Gastrocnemius medialis (tissue), 4 donors: Measurements from ENCODE around the gene AUNIP.

Experiments
- POLR2A ChIP-seq, 2 donors: fragments of 450-650 bp; IDR thresholded peaks; one replicate each; pipeline ENCODE4 v1.6.1; 2017; ENCODE audit warnings: antibody characterized with exemption in 2 of 2, mild to moderate bottlenecking in 2 of 2, moderate library complexity in 2 of 2
- TF ChIP-seq, protein P1 (sequence below), 5 experiments: fragments of 450-650 bp in 3 of 5; fragments of 200-600 bp in 2 of 5; sonication (generic) in 2 of 5; IDR thresholded peaks in 4 of 5; conservative IDR thresholded peaks in 1 of 5; 1 replicate in 4 of 5; 2 replicates in 1 of 5; pipeline ENCODE4 v1.5.1; 2016 to 2019; ENCODE audit warnings: antibody characterized with exemption in 5 of 5, mild to moderate bottlenecking in 3 of 5, moderate library complexity in 3 of 5

DNA sequence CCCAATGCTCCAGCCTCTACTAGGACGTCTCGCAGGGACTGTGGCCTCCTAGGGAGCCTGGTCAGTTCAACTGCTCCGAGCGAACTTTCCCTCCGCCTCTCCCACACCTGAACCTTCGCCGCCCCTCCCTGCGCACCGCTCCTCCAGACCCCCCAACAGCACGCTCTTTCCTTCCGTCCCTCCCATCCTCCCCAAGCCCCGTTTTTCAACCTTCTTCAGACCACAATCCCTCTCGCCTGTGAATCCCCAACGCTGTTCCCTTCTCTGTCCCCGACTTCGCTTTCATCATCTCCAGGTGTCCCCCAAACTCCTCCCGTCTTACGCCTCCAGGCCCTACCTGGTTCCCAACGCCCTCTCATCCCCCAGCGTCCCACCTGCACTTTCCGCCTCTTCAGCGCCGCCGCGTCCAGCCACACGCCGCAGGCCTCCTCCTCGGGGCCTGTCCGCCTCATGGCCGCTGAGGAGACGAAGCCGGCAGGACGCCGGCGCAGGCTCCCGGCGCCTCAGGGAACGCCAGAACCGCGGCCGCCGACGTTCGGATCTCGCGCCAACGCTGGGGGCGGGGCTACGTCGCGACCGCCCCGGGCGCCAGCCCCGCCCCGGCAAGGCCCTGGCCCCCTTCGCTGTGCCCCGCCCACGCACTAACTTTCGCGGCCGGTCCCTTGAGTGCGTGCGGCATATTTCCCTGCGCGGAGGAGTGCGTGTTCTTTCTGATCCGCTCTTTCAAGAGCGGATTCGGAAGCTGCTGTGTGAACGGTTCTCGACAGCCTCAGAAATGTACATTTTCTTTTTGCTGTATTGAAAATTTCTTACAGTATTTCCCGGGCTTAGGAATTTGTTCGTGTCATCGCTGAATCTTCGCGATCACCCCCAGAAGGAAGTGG, at the start of gene AUNIP:
- TF ChIP-seq, protein P1, sequence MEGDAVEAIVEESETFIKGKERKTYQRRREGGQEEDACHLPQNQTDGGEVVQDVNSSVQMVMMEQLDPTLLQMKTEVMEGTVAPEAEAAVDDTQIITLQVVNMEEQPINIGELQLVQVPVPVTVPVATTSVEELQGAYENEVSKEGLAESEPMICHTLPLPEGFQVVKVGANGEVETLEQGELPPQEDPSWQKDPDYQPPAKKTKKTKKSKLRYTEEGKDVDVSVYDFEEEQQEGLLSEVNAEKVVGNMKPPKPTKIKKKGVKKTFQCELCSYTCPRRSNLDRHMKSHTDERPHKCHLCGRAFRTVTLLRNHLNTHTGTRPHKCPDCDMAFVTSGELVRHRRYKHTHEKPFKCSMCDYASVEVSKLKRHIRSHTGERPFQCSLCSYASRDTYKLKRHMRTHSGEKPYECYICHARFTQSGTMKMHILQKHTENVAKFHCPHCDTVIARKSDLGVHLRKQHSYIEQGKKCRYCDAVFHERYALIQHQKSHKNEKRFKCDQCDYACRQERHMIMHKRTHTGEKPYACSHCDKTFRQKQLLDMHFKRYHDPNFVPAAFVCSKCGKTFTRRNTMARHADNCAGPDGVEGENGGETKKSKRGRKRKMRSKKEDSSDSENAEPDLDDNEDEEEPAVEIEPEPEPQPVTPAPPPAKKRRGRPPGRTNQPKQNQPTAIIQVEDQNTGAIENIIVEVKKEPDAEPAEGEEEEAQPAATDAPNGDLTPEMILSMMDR (IDR thresholded peaks at IDR 0.05 in 4 of 5, conservative IDR thresholded peaks at IDR 0.05 in 1 of 5) = no peak
- peak; percentile 39 to 64 for TF ChIP-seq POLR2A (IDR thresholded peaks at IDR 0.05)
